Gastrocnemius medialis (tissue), 4 donors: ENCODE measurements around the gene GMFB.

Experiments
- CTCF ChIP-seq, 5 experiments: fragments of 450-650 bp in 3 of 5; fragments of 200-600 bp in 2 of 5; sonication (generic) in 2 of 5; IDR thresholded peaks in 4 of 5; conservative IDR thresholded peaks in 1 of 5; 1 replicate in 4 of 5; 2 replicates in 1 of 5; pipeline ENCODE4 v1.5.1; 2016 to 2019; ENCODE audit warnings: antibody characterized with exemption in 5 of 5, mild to moderate bottlenecking in 3 of 5, moderate library complexity in 3 of 5
- POLR2A ChIP-seq, 2 donors: fragments of 450-650 bp; IDR thresholded peaks; one replicate each; pipeline ENCODE4 v1.6.1; 2017; ENCODE audit warnings: antibody characterized with exemption in 2 of 2, mild to moderate bottlenecking in 2 of 2, moderate library complexity in 2 of 2

- TF ChIP-seq CTCF (IDR thresholded peaks at IDR 0.05 in 4 of 5, conservative IDR thresholded peaks at IDR 0.05 in 1 of 5) (no peak), POLR2A (IDR thresholded peaks at IDR 0.05) (no peak)
Observed at GRCh38 chr14:54451121-54451601, 37.6 kb downstream of the GMFB start.
